ENCODE results near the gene CHMP6.

GRCh38 chr17:80982426-80982974, 9.1 kb upstream of the CHMP6 start:
- no peak for TF ChIP-seq CTCF (IDR thresholded peaks at IDR 0.05)
- TF ChIP-seq EP300 (IDR thresholded peaks at IDR 0.05) = no peak
- no peak for TF ChIP-seq POLR2A (IDR thresholded peaks at IDR 0.05)

All from tibial nerve (tissue), 4 donors.